GM12878 (cell line): ENCODE measurements around the gene SEC31B. TPM values are rescaled to one million over a fixed set of nuclear protein-coding genes. Genes with fewer than 3 reads are reported as not detected.

ENCODE experiments used
- ATF7 ChIP-seq: fragments of 450-650 bp; IDR thresholded peaks from 2 replicates; pipeline ENCODE4 v1.6.1; 2016; ENCODE audit warnings: low read depth, mild to moderate bottlenecking
- CBFB ChIP-seq: IDR thresholded peaks from 2 replicates; pipeline ENCODE4 v1.6.1; 2016; ENCODE audit warnings: antibody characterized with exemption, low read depth
- CHD2 ChIP-seq: IDR thresholded peaks from 2 replicates; pipeline ENCODE4 v1.6.1; 2011; ENCODE audit warnings: low read depth, low read length, improper control_type of control experiment, borderline replicate concordance
- DPF2 ChIP-seq: fragments of 450-650 bp; IDR thresholded peaks from 2 replicates; pipeline ENCODE4 v1.6.1; 2017; ENCODE audit warnings: mild to moderate bottlenecking
- ESRRA ChIP-seq: IDR thresholded peaks from 2 replicates; pipeline ENCODE4 v1.6.1; 2012; ENCODE audit warnings: mild to moderate bottlenecking, low read length, improper control_type of control experiment
- FOXK2 ChIP-seq: fragments of 450-650 bp; IDR thresholded peaks from 2 replicates; pipeline ENCODE4 v1.6.1; 2017; ENCODE audit warnings: mild to moderate bottlenecking, moderate library complexity
- HDAC2 ChIP-seq: fragments of 200-600 bp; sonication (generic); IDR thresholded peaks from 2 replicates; pipeline ENCODE4 v1.6.1; 2017
- HDGF ChIP-seq: fragments of 450-650 bp; IDR thresholded peaks from 2 replicates; pipeline ENCODE4 v1.6.1; 2016; ENCODE audit warnings: antibody characterized with exemption
- IKZF1 ChIP-seq: fragments of 450-650 bp; conservative IDR thresholded peaks from 2 replicates; pipeline ENCODE4 v1.6.1; 2017; ENCODE audit warnings: antibody characterized with exemption, mild to moderate bottlenecking
- MTA2 ChIP-seq: fragments of 450-650 bp; IDR thresholded peaks from 2 replicates; pipeline ENCODE4 v1.6.1; 2016; ENCODE audit warnings: low read depth, mild to moderate bottlenecking, moderate library complexity
- MTA3 ChIP-seq: IDR thresholded peaks from 2 replicates; pipeline ENCODE4 v1.6.1; 2012; ENCODE audit warnings: low read length, inconsistent platforms, borderline replicate concordance
- MXI1 ChIP-seq: fragments of 150-350 bp; IDR thresholded peaks from 2 replicates; pipeline ENCODE4 v1.6.1; 2011; ENCODE audit warnings: low read depth, mild to moderate bottlenecking, inconsistent platforms, low read length, improper control_type of control experiment
- MYC ChIP-seq: IDR thresholded peaks from 2 replicates; pipeline ENCODE4 v1.6.1; 2011; ENCODE audit warnings: mild to moderate bottlenecking, low read length, moderate library complexity, inconsistent platforms; ENCODE audit not compliant: insufficient read depth, insufficient replicate concordance, insufficient read length, severe bottlenecking
- NRF1 ChIP-seq: conservative IDR thresholded peaks from 2 replicates; pipeline ENCODE4 v1.6.1; 2011; ENCODE audit warnings: mild to moderate bottlenecking, low read depth, low read length, improper control_type of control experiment
- SMARCA5 ChIP-seq: fragments of 450-650 bp; IDR thresholded peaks from 2 replicates; pipeline ENCODE4 v1.6.1; 2017; ENCODE audit warnings: mild to moderate bottlenecking
- SMC3 ChIP-seq: IDR thresholded peaks from 2 replicates; pipeline ENCODE4 v1.6.1; 2011; ENCODE audit warnings: low read length, improper control_type of control experiment, borderline replicate concordance
- SP1 ChIP-seq: IDR thresholded peaks from one replicate; pipeline ENCODE4 v1.6.1; 2011; ENCODE audit warnings: low read depth, low read length
- TAF1 ChIP-seq: IDR thresholded peaks from 2 replicates; pipeline ENCODE4 v1.6.1; 2011; ENCODE audit warnings: mild to moderate bottlenecking, low read depth, low read length, borderline replicate concordance
- TCF12 ChIP-seq: IDR thresholded peaks from 2 replicates; pipeline ENCODE4 v1.6.1; 2011; ENCODE audit warnings: low read depth, mild to moderate bottlenecking, low read length
- TCF3 ChIP-seq: IDR thresholded peaks from 2 replicates; pipeline ENCODE4 v1.6.1; 2012; ENCODE audit warnings: low read depth, mild to moderate bottlenecking, low read length, borderline replicate concordance; ENCODE audit not compliant: insufficient read depth
- TCF7 ChIP-seq: IDR thresholded peaks from 2 replicates; pipeline ENCODE4 v1.6.1; 2014; ENCODE audit warnings: antibody characterized with exemption, borderline replicate concordance
- polyA plus RNA-seq, 11 experiments: library from polyadenylated mRNA; depleted of rRNA in 4 of 11; unstranded in 6 of 11; stranded (reverse) in 5 of 11; fragments of >200 nt; fragmentation: Nextera tagmentation in 4 of 11; fragmentation: Illumina TruSeq in 1 of 11; extraction: Ambion mirVana in 4 of 11; extraction: Trizol in 1 of 11; gene quantifications; 1 replicate in 1 of 11; 2 replicates in 10 of 11; pipeline versions ENCODE4 v1.2.1 to v1.2.3, GENCODE V29; 2011 to 2016; ENCODE audit warnings: inconsistent platforms in 2 of 11, missing spikeins in 2 of 11, low read depth in 1 of 11
- total RNA-seq, 4 experiments: library from RNA; depleted of rRNA in 3 of 4; stranded (reverse); fragments of >200 nt in 3 of 4; fragmentation: Illumina TruSeq in 1 of 4; extraction: Trizol in 1 of 4; gene quantifications; 2 replicates each; pipeline versions ENCODE4 v1.2.1 to v1.2.3, GENCODE V29; 2013 to 2021
- TF ChIP-seq, protein P1 (sequence below): IDR thresholded peaks from 2 replicates; pipeline ENCODE4 v1.6.1; 2012; ENCODE audit warnings: low read length, inconsistent platforms
- TF ChIP-seq, protein P2 (sequence below): fragments of 450-650 bp; IDR thresholded peaks from 2 replicates; pipeline ENCODE4 v1.6.1; 2017; ENCODE audit warnings: mild to moderate bottlenecking, moderate library complexity
- TF ChIP-seq, protein P3 (sequence below): IDR thresholded peaks from 2 replicates; pipeline ENCODE4 v1.6.1; 2011; ENCODE audit warnings: borderline replicate concordance, low read depth, mild to moderate bottlenecking, moderate library complexity, low read length; ENCODE audit not compliant: insufficient read depth, poor library complexity, severe bottlenecking
- TF ChIP-seq, protein P4 (sequence below): fragments of 450-650 bp; IDR thresholded peaks from 2 replicates; pipeline ENCODE4 v1.6.1; 2017; ENCODE audit warnings: low read depth, mild to moderate bottlenecking, moderate library complexity

The SEC31B gene
- total and polyA plus RNA-seq, 10 of the 15 experiments (the other 5 are each of a cell fraction or from before 2014, with no cell fraction given), result 3.4 to 24.3 (median 9.9) TPM

DNA sequence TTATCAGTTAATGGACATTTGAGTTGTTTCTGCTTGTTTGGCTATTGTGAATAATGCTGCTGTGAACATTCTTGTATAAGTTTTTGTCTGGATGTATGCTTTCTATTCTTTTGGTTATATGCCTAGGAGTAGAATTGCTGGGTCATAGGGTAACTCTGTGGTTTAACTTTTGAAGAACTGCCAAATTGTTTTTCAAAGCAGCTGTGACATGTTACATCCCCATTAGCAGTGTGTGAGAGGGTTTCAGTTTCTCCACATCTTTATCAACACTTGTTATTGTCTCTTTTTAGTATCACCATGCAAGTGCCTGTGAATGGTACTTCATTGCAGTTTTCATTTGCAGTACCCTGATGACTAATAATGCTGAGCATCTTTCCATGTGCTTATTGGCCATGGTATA lies 12.1 kb upstream of the SEC31B start (continued):
- TF ChIP-seq ATF7, result peak; percentile 64; the same call in 1 of the 2 replicates
- TF ChIP-seq HDGF, result no peak
- no peak for TF ChIP-seq DPF2
- no peak for TF ChIP-seq CHD2
- TF ChIP-seq SMC3, result no peak
- TF ChIP-seq NRF1, result no peak
- no peak for TF ChIP-seq TCF3
- no peak for TF ChIP-seq TCF7
- TF ChIP-seq SP1, result no peak
- TF ChIP-seq, protein P1, sequence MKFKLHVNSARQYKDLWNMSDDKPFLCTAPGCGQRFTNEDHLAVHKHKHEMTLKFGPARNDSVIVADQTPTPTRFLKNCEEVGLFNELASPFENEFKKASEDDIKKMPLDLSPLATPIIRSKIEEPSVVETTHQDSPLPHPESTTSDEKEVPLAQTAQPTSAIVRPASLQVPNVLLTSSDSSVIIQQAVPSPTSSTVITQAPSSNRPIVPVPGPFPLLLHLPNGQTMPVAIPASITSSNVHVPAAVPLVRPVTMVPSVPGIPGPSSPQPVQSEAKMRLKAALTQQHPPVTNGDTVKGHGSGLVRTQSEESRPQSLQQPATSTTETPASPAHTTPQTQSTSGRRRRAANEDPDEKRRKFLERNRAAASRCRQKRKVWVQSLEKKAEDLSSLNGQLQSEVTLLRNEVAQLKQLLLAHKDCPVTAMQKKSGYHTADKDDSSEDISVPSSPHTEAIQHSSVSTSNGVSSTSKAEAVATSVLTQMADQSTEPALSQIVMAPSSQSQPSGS, result no peak
- TF ChIP-seq, protein P2, sequence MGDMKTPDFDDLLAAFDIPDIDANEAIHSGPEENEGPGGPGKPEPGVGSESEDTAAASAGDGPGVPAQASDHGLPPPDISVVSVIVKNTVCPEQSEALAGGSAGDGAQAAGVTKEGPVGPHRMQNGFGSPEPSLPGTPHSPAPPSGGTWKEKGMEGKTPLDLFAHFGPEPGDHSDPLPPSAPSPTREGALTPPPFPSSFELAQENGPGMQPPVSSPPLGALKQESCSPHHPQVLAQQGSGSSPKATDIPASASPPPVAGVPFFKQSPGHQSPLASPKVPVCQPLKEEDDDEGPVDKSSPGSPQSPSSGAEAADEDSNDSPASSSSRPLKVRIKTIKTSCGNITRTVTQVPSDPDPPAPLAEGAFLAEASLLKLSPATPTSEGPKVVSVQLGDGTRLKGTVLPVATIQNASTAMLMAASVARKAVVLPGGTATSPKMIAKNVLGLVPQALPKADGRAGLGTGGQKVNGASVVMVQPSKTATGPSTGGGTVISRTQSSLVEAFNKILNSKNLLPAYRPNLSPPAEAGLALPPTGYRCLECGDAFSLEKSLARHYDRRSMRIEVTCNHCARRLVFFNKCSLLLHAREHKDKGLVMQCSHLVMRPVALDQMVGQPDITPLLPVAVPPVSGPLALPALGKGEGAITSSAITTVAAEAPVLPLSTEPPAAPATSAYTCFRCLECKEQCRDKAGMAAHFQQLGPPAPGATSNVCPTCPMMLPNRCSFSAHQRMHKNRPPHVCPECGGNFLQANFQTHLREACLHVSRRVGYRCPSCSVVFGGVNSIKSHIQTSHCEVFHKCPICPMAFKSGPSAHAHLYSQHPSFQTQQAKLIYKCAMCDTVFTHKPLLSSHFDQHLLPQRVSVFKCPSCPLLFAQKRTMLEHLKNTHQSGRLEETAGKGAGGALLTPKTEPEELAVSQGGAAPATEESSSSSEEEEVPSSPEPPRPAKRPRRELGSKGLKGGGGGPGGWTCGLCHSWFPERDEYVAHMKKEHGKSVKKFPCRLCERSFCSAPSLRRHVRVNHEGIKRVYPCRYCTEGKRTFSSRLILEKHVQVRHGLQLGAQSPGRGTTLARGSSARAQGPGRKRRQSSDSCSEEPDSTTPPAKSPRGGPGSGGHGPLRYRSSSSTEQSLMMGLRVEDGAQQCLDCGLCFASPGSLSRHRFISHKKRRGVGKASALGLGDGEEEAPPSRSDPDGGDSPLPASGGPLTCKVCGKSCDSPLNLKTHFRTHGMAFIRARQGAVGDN, result no peak; the same call in 1 of the 2 replicates
- TF ChIP-seq IKZF1, result no peak
- TF ChIP-seq HDAC2, result no peak
- TF ChIP-seq TAF1, result no peak
- TF ChIP-seq CBFB, result no peak
- TF ChIP-seq, protein P3, sequence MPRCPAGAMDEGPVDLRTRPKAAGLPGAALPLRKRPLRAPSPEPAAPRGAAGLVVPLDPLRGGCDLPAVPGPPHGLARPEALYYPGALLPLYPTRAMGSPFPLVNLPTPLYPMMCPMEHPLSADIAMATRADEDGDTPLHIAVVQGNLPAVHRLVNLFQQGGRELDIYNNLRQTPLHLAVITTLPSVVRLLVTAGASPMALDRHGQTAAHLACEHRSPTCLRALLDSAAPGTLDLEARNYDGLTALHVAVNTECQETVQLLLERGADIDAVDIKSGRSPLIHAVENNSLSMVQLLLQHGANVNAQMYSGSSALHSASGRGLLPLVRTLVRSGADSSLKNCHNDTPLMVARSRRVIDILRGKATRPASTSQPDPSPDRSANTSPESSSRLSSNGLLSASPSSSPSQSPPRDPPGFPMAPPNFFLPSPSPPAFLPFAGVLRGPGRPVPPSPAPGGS, result no peak
- TF ChIP-seq MYC, result no peak
- peak; percentile 76 for TF ChIP-seq MTA2
- TF ChIP-seq TCF12, result peak; percentile 45; the same call in 1 of the 2 replicates
- no peak for TF ChIP-seq ESRRA
- TF ChIP-seq FOXK2, result no peak
- peak; percentile 33; the same call in 1 of the 2 replicates for TF ChIP-seq SMARCA5
- no peak for TF ChIP-seq MTA3
- TF ChIP-seq MXI1, result no peak
- TF ChIP-seq, protein P4, sequence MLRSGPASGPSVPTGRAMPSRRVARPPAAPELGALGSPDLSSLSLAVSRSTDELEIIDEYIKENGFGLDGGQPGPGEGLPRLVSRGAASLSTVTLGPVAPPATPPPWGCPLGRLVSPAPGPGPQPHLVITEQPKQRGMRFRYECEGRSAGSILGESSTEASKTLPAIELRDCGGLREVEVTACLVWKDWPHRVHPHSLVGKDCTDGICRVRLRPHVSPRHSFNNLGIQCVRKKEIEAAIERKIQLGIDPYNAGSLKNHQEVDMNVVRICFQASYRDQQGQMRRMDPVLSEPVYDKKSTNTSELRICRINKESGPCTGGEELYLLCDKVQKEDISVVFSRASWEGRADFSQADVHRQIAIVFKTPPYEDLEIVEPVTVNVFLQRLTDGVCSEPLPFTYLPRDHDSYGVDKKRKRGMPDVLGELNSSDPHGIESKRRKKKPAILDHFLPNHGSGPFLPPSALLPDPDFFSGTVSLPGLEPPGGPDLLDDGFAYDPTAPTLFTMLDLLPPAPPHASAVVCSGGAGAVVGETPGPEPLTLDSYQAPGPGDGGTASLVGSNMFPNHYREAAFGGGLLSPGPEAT, result 0 out of 2 replicates have a peak, but pooled peaks have one; percentile 38
